Heart left ventricle (tissue), 13 donors: ENCODE measurements around the gene NUMA1.

Experiments used
- POLR2A ChIP-seq, 2 donors: fragments of 450-650 bp; IDR thresholded peaks; one replicate each; pipeline ENCODE4 v1.6.1; 2017; ENCODE audit warnings: antibody characterized with exemption in 2 of 2, mild to moderate bottlenecking in 2 of 2, moderate library complexity in 2 of 2
- TF ChIP-seq, protein P1 (sequence below), 12 donors: fragments of 200-600 bp; sonication (generic) in 4 of 12; IDR thresholded peaks; one replicate each; pipeline versions ENCODE4 v1.5.0 to v1.8.0; 2018 to 2022; ENCODE audit warnings: antibody characterized with exemption in 12 of 12, mild to moderate bottlenecking in 5 of 12
- donor health status: ischemic (EF 13 %, LVEDD 7.1; RV severe dilation, severe dysfunction).
- donor health status: DM: no; HTN: yes; CAD: no.
- donor health status: DM: no; HTN: no; CAD: no.
- donor health status: ischemic (EF 25% LVEDD 6.9; RV normal size, moderate dysfunction).
- donor health status: ischemic (EF 25% LVEDD 5.7; RV mildly dilated, moderate dysfunction).
- donor health status: ischemic (EF 35%, LVEDD 5.7; RV mildly dilated, moderate dysfunction).
- donor health status: nonischemic (EF 11% LVEDD 7.7; RV severe dilation, severe dysfunction).
- donor health status: DM: yes; HTN: yes; CAD: no.
- donor health status: PGD.
- donor health status: ischemic (EF 29% LVEDD 5.4; RV normal size, mild dysfunction).
- donor health status: nonischemic (EF 23%, LVEDD 6.1; RV moderate dilation, normal function).

DNA sequence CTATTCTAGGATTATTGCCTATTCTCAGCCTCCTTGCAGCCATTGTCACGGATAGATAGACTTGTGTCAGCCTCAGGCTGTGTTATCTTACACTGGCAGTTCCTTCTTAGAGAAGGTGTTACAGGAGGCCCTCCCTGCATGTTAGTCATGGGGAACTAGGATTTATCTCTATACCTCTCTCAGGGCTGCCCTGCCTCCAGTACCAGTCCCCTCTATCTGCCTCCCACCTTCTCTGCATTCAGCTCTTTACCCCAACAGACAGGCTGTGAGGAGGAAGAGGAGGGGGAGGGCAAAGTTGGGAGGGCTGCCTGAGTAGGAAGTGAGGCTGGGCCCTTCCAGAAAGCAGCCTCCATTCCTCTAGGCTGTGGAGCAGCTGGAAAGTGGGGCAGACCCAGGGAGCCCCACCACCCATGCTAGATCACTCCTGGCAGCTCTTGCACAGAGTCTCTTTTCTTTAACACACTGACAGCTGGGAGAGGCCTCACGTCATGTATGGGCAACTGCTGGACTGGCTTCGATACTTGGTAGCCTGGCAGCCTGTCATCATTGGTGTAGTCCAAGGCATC is 84.5 kb downstream of the NUMA1 start:
- TF ChIP-seq, protein P1, sequence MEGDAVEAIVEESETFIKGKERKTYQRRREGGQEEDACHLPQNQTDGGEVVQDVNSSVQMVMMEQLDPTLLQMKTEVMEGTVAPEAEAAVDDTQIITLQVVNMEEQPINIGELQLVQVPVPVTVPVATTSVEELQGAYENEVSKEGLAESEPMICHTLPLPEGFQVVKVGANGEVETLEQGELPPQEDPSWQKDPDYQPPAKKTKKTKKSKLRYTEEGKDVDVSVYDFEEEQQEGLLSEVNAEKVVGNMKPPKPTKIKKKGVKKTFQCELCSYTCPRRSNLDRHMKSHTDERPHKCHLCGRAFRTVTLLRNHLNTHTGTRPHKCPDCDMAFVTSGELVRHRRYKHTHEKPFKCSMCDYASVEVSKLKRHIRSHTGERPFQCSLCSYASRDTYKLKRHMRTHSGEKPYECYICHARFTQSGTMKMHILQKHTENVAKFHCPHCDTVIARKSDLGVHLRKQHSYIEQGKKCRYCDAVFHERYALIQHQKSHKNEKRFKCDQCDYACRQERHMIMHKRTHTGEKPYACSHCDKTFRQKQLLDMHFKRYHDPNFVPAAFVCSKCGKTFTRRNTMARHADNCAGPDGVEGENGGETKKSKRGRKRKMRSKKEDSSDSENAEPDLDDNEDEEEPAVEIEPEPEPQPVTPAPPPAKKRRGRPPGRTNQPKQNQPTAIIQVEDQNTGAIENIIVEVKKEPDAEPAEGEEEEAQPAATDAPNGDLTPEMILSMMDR (IDR thresholded peaks at IDR 0.05): no peak
- no peak for TF ChIP-seq POLR2A (IDR thresholded peaks at IDR 0.05)
